Keratinocyte (primary cell): ENCODE results near the gene LDLRAD4. TPM values are rescaled to one million over a fixed set of nuclear protein-coding genes. Genes with fewer than 3 reads are reported as not detected.

Experiments used
- DNase-seq: peaks from one replicate; pipeline ENCODE4 v3.0.0-alpha.2; 2011; ENCODE audit warnings: low read depth, missing footprints, low spot score
- FAIRE-seq: peaks from 2 replicates; lab custom pipeline; 2011; peaks lifted over from hg19 to GRCh38; lab: Jason Lieb, UNC
- H2AFZ ChIP-seq: 2 replicates; pipeline ENCODE4 v1.6.0; 2012; ENCODE audit warnings: low read length, control low read depth, inconsistent platforms; ENCODE audit not compliant: control insufficient read depth
- H3K27ac ChIP-seq: 2 replicates; pipeline ENCODE4 v1.5.1; 2011; ENCODE audit warnings: low read length; ENCODE audit not compliant: control insufficient read depth, insufficient read depth
- H3K27me3 ChIP-seq: 3 replicates; pipeline ENCODE4 v1.6.0; 2011; ENCODE audit warnings: low read length; ENCODE audit not compliant: control insufficient read depth, insufficient read depth; ENCODE audit errors: extremely low read depth
- H3K36me3 ChIP-seq, 2 experiments: 2 replicates in 1 of 2; 3 replicates in 1 of 2; pipeline ENCODE4 v1.5.1; 2011; ENCODE audit warnings: low read length in 2 of 2, mild to moderate bottlenecking in 1 of 2; ENCODE audit not compliant: control insufficient read depth in 2 of 2, insufficient read depth in 2 of 2; ENCODE audit errors: extremely low read depth in 1 of 2
- H3K4me1 ChIP-seq: 3 replicates; pipeline ENCODE4 v1.5.1; 2011; ENCODE audit warnings: low read length; ENCODE audit not compliant: control insufficient read depth, insufficient read depth; ENCODE audit errors: extremely low read depth
- H3K4me2 ChIP-seq: 3 replicates; pipeline ENCODE4 v1.6.0; 2011; ENCODE audit warnings: low read depth, low read length; ENCODE audit not compliant: control insufficient read depth, insufficient read depth; ENCODE audit errors: extremely low read depth
- H3K4me3 ChIP-seq, 3 experiments: fragments of 200-600 bp in 1 of 3; sonication (generic) in 1 of 3; 2 replicates in 2 of 3; 3 replicates in 1 of 3; pipeline ENCODE4 v1.5.1; 2011 to 2016; ENCODE audit warnings: low read length in 3 of 3, mild to moderate bottlenecking in 3 of 3, control low read depth in 2 of 3, inconsistent platforms in 1 of 3, low read depth in 1 of 3, mixed read lengths in 1 of 3, mixed run types in 1 of 3, moderate library complexity in 1 of 3; ENCODE audit not compliant: control insufficient read depth in 2 of 3, insufficient read depth in 2 of 3; ENCODE audit errors: extremely low read depth in 1 of 3
- H3K79me2 ChIP-seq: 2 replicates; pipeline ENCODE4 v1.6.0; 2012; ENCODE audit warnings: low read length; ENCODE audit not compliant: control insufficient read depth, insufficient read depth
- H3K9ac ChIP-seq: 3 replicates; pipeline ENCODE4 v1.6.0; 2011; ENCODE audit warnings: low read length; ENCODE audit not compliant: control insufficient read depth, insufficient read depth; ENCODE audit errors: extremely low read depth
- H3K9me1 ChIP-seq: 3 replicates; pipeline ENCODE4 v1.6.0; 2011; ENCODE audit warnings: low read length; ENCODE audit not compliant: control insufficient read depth, insufficient read depth; ENCODE audit errors: extremely low read depth
- H3K9me3 ChIP-seq: 2 replicates; pipeline ENCODE4 v1.5.1; 2012; ENCODE audit warnings: low read depth, low read length; ENCODE audit not compliant: control insufficient read depth
- H4K20me1 ChIP-seq: 3 replicates; pipeline ENCODE4 v1.6.0; 2011; ENCODE audit warnings: low read length; ENCODE audit not compliant: control insufficient read depth, insufficient read depth; ENCODE audit errors: extremely low read depth
- CTCF ChIP-seq, 3 experiments: IDR thresholded peaks in 1 of 3; conservative IDR thresholded peaks in 1 of 3; optimal IDR thresholded peaks in 1 of 3; 2 replicates in 2 of 3; 3 replicates in 1 of 3; pipeline versions ENCODE3 to v1.5.1; 2011; ENCODE audit warnings: low read length in 3 of 3, mild to moderate bottlenecking in 3 of 3, moderate library complexity in 2 of 3, control low read depth in 1 of 3, inconsistent platforms in 1 of 3; ENCODE audit not compliant: insufficient read depth in 2 of 3; ENCODE audit errors: extremely low read depth in 1 of 3
- EZH2 ChIP-seq: IDR thresholded peaks from one replicate; pipeline ENCODE4 v1.6.1; 2012; ENCODE audit warnings: inconsistent platforms, mild to moderate bottlenecking, low read length, moderate library complexity
- dilution Hi-C: fragments of 300-500 bp; cut with MboI; formaldehyde crosslinking; loops from one replicate; pipeline ENCODE4 v1.7.0; 2020; ENCODE audit warnings: low sequenced_read_pairs; ENCODE audit not compliant: extremely low pct_ligation_motif_present
- polyA plus RNA-seq, 5 experiments: library from polyadenylated mRNA; depleted of rRNA in 3 of 5; stranded (reverse) in 3 of 5; stranded (forward) in 1 of 5; unstranded in 1 of 5; fragments of >200 nt; gene quantifications; 1 replicate in 1 of 5; 2 replicates in 3 of 5; 3 replicates in 1 of 5; pipeline versions ENCODE4 v1.2.1 to v1.2.3, GENCODE V29; 2011 to 2012; ENCODE audit warnings: missing spikeins in 2 of 5, low read depth in 1 of 5, low replicate concordance in 1 of 5

LDLRAD4 gene
- polyA plus RNA-seq, 1 donor (not counting 4 experiments of a cell fraction or from before 2014, with no cell fraction given): not detected

GRCh38 chr18:13226533-13227144, 8.1 kb downstream of the LDLRAD4 start:
- dilution Hi-C loops: no loop called here
- Histone ChIP-seq H2AFZ (no peak overlapping the region), H3K9me1 (no peaks in the 10 kb centered on the region), H3K27ac (no peak overlapping the region), H3K27me3 (peaks cover 22% of the 10 kb centered on the region), H3K9me3 (no peaks in the 10 kb centered on the region), H3K9ac (no peak overlapping the region), H3K36me3 (no peaks in the 10 kb centered on the region), H3K4me3 (no peak overlapping the region), H4K20me1 (no peaks in the 10 kb centered on the region), H3K4me2 (no peak overlapping the region), H3K79me2 (no peaks in the 10 kb centered on the region), H3K4me1 (no peaks in the 10 kb centered on the region)
- DNase-seq (no peak), FAIRE-seq (no peak)
- TF ChIP-seq CTCF (optimal IDR thresholded peaks at IDR 0.05 in 1 of 3, IDR thresholded peaks at IDR 0.05 in 1 of 3, conservative IDR thresholded peaks at IDR 0.05 in 1 of 3; ENCODE audit: extremely low read depth in 1 of 3, insufficient read depth in 2 of 3, low read length in 3 of 3) (no peak), EZH2 (no peak)

GRCh38 chr18:13227910-13228309, 9.3 kb downstream of the LDLRAD4 start:
- no peak for FAIRE-seq
- H4K20me1 ChIP-seq: no peaks in the 10 kb centered on the region

More at GRCh38 chr18:13227910-13228309, 9.3 kb downstream of the LDLRAD4 start:
- TF ChIP-seq CTCF (optimal IDR thresholded peaks at IDR 0.05 in 1 of 3, IDR thresholded peaks at IDR 0.05 in 1 of 3, conservative IDR thresholded peaks at IDR 0.05 in 1 of 3; ENCODE audit: extremely low read depth in 1 of 3, insufficient read depth in 2 of 3, low read length in 3 of 3) (no peak), EZH2 (no peak)
- DNase-seq: no peak
- Histone ChIP-seq H3K4me2 (no peak overlapping the region), H3K27me3 (peaks cover 11% of the 10 kb centered on the region), H3K9me1 (no peaks in the 10 kb centered on the region), H3K27ac (no peak overlapping the region), H3K4me3 (no peak overlapping the region), H3K4me1 (no peaks in the 10 kb centered on the region), H3K79me2 (no peaks in the 10 kb centered on the region), H2AFZ (no peak overlapping the region), H3K9me3 (no peaks in the 10 kb centered on the region), H3K36me3 (no peaks in the 10 kb centered on the region), H3K9ac (no peak overlapping the region)
- dilution Hi-C loops: no loop called here
